IPS DF 4.7 (cell line): ENCODE data around the gene DUSP5.
"Not testable (repeated sequence)": the region's sequence is repeated elsewhere in the genome, so short reads cannot be mapped to it uniquely, and the experiment has no call there.

Experiments
- DNase-seq: peaks from one replicate; pipeline ENCODE4 v3.0.0-alpha.2; 2013; ENCODE audit warnings: low spot score; ENCODE audit errors: extremely low read depth

The DUSP5 gene

GRCh38 chr10:110514848-110515247 is 17.1 kb downstream of the DUSP5 start:
- no peak for DNase-seq

DNA sequence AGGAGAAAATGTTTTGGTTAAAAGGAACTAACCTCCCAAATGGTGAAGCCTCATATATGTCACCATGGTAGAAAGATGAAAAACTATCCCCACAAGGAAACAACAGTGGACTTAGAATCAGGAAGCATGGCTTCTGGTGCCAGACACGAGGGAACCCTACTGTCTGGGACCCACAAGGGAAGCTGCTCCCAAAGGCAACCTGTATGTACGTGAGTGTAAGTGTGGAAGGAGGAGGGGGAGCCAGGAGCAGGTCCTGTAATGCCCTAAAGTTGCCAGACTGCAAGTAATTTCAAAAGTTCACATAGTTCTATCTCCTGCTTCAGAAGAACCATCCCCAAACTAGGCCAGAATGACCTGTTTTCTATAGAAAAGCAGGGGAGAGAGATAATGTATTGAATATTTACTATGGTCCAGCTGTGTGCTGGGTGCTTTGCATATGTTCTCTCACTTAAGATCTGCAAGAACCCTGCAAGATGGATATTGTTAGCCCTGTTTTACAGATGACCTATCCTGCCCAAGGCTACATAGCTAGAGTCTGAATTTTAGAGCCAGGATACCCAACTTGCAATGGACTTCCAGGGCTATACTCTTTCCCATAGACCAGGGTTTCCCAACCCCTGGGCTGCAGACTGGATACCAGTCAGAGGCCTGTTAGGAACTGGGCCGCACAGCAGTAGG is 19.2 kb downstream of the DUSP5 start:
- DNase-seq: no peak

GRCh38 chr10:110522365-110522988 is 24.8 kb downstream of the DUSP5 start:
- no peak for DNase-seq

- no peak for DNase-seq
Measured at GRCh38 chr10:110523736-110524135, 26.0 kb downstream of the DUSP5 start.

- no peak for DNase-seq
Measured at GRCh38 chr10:110524179-110524858, 26.6 kb downstream of the DUSP5 start.

- no peak for DNase-seq
Measured at GRCh38 chr10:110524859-110525232, 27.1 kb downstream of the DUSP5 start.

DNA sequence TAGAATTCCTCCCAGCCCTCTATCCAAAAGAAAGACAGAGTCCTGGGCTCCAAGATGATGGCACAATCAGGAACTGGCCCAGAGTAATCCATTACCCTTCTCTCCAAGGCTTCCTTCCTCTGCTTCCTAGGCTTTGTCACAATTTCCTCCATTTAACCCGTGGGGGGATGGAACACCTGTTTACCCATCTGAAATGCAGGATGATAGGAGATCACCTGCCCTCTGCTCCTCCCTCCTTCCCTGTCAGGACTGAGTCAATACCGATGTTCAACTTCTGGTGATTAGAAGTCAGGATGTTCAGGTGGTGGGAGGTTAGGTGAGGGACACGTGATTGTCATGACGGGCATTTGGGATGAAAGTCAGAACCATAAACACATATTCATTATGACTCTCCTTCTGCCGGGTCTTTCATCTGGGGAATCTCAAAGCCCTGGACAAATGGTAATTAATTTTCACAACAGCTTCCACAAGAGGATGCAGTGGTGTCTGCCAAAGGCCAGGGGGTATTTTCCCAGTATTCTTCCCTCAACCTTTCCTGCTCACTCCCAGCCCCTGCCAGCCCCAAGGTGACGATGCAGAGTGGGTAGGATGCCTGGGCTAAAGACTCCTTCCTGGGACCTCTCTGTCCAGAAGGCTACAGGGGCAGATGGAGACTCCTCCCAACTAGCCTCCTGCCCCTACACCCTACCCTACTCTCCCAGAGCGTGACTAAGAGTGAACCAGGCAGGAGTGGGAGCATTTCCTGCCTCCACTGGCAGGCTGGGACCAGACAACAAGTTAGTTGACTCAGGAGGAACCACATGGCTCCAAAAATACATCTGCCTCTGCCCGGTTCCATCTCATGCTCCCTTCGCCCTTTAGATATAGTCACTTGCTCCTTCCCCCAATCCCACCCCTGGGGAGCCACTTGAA is 27.9 kb downstream of the DUSP5 start:
- DNase-seq: no peak

GRCh38 chr10:110527731-110528171 is 30.0 kb downstream of the DUSP5 start:
- DNase-seq: no peak

DNA sequence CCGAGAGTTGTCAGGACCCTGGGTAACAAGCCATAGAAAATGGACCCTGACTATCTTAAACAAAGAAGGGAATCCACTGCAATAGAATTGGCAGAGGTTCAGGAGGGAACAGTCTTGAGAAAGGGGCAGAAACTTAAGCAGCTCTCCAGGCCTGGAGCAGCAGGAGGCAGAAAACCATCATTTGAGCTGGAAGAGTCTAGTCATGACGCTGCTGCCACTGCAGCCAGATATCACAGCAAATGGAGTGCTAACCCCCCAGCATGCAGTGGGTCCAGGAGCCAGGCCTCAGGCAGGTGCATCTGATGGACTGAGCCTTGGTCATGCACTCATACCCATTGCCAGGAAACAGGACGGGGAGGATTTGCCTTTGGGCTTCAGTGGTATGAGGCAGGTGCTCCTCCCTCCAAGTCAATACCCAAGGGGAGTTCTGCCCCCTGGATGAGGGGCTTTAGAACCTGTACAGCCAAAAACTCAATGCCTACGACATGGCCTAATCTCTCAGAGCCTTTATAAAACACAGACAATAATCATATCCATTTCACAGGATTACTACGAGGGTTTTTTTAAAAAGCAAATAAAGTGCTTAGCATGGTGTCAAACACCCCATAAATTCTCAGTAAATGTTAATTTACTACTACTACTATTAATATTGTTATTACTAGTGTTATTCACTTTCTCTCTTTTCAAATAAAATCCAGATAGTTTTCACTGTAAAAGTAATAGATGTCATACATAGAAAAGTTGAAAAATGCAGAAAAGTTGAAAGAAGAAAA is 30.7 kb downstream of the DUSP5 start:
- DNase-seq: no peak

DNA sequence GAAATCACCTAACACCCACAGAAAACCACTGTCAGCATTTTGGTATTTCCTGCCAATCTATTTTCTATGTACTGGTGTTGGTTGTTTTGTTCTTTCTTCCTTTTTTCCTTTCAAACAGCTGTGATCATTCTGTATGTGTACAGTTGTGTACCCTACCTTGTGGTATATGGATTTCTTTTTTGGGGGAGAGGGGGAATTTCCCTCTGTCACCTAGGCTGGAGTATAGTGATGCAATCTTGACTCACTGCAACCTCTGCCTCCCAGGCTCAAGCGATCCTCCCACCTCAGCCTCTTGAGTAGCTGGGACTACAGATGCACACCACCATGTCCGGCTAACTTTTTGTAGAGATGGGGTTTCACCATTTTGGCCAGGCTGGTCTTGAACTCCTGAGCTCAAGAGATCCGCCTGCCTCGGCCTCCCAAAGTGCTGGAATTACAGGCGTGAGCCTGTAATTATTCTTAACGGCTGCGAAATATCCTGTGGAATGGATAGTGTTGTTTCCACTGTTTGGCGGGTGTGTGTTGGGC is 31.4 kb downstream of the DUSP5 start:
- DNase-seq: not testable (repeated sequence)

DNA sequence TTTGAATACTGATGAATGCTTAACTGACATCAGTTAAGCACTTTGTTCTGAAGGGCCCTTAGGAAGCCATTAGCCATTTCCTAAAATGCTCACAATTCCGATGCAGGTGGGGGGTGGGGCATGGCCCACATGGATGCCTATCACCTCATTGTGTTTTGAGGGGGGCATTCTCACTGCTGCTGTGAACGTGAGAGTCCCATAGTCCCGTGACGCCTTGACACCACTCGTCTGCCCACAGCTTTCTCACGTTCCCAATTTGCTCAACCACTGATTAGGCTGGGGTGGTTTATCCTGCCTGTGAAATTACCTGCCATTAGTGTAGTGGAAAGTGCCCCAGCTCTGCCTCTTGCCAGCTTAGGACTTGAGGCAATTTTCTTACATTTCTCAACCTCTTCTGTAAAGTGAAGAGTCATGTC is 31.9 kb downstream of the DUSP5 start:
- DNase-seq: no peak

- no peak for DNase-seq
Measured at GRCh38 chr10:110530131-110530831, 32.6 kb downstream of the DUSP5 start.

- no peak for DNase-seq
Measured at GRCh38 chr10:110531687-110532086, 34.0 kb downstream of the DUSP5 start.

GRCh38 chr10:110532628-110533027 is 34.9 kb downstream of the DUSP5 start:
- not testable (repeated sequence) for DNase-seq

- no peak for DNase-seq
Measured at GRCh38 chr10:110533149-110533548, 35.4 kb downstream of the DUSP5 start.

DNA sequence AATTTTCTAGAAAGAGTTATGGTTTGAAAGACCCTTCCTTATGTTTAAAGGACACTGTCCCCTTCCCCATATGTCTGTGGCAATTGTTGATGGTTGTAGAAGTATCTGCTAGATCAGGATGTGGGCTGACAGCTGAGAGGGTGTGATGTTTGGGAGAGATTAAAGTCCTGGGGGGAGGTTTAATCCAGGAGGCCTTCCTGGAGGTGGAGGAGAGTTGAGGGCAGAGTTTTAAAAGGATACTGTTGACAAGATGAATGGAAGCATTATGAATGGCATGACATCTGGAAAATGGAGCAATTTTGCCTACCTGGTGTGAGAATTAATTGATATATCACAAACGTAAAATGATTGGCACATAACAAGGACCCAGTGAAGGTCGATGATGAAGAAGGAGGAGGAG is 36.9 kb downstream of the DUSP5 start:
- no peak for DNase-seq

GRCh38 chr10:110535958-110536891 is 38.5 kb downstream of the DUSP5 start:
- DNase-seq: no peak

DNA sequence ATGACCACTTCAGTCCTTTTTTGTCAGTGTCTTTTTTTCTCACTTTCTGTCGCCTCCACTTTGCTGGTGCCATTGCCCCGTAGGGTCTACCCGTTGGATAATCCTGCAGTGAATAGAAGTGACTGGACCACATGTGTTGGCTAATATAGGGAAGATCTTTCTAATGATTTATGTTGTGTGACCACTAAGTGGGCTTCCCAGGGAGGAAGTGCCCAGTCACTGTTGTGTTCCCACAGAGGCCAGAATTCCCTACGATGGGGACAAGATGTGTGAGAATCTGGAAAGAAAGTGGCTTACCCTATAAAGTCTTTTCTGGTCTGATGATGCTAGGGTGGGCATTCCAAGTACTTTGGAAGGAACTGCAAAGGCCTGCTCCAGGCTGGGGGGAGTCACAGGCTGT is 41.4 kb downstream of the DUSP5 start:
- no peak for DNase-seq

- DNase-seq: no peak
Measured at GRCh38 chr10:110540031-110540430, 42.3 kb downstream of the DUSP5 start.
